LNCAP (cell line): ENCODE data around the gene ADAT2.

ENCODE experiments used
- TF ChIP-seq, protein P1 (sequence below): fragments of 450-650 bp; IDR thresholded peaks from 2 replicates; pipeline ENCODE4 v1.5.1; 2017; ENCODE audit warnings: mild to moderate bottlenecking

Gene ADAT2

DNA sequence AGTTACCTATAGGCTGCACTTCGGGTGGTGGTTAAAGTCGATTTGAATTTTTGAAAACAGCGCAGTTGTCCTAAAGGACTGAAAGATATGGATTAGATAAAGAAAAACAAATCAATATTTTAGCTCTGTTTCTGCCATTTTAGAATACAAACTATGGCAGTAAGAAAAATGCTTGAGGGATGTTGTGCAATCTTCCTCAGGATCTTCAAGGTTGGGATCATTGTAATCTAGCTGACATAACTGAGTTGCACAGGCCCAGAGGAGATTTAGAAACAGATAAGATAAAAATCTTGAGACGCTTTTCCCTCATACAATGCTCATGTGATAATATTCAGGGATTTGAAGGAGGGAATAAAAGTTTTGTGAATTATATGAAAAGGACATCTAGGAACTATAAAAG is 1.0 kb upstream of the ADAT2 start:
- TF ChIP-seq, protein P1, sequence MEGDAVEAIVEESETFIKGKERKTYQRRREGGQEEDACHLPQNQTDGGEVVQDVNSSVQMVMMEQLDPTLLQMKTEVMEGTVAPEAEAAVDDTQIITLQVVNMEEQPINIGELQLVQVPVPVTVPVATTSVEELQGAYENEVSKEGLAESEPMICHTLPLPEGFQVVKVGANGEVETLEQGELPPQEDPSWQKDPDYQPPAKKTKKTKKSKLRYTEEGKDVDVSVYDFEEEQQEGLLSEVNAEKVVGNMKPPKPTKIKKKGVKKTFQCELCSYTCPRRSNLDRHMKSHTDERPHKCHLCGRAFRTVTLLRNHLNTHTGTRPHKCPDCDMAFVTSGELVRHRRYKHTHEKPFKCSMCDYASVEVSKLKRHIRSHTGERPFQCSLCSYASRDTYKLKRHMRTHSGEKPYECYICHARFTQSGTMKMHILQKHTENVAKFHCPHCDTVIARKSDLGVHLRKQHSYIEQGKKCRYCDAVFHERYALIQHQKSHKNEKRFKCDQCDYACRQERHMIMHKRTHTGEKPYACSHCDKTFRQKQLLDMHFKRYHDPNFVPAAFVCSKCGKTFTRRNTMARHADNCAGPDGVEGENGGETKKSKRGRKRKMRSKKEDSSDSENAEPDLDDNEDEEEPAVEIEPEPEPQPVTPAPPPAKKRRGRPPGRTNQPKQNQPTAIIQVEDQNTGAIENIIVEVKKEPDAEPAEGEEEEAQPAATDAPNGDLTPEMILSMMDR, result no peak

DNA sequence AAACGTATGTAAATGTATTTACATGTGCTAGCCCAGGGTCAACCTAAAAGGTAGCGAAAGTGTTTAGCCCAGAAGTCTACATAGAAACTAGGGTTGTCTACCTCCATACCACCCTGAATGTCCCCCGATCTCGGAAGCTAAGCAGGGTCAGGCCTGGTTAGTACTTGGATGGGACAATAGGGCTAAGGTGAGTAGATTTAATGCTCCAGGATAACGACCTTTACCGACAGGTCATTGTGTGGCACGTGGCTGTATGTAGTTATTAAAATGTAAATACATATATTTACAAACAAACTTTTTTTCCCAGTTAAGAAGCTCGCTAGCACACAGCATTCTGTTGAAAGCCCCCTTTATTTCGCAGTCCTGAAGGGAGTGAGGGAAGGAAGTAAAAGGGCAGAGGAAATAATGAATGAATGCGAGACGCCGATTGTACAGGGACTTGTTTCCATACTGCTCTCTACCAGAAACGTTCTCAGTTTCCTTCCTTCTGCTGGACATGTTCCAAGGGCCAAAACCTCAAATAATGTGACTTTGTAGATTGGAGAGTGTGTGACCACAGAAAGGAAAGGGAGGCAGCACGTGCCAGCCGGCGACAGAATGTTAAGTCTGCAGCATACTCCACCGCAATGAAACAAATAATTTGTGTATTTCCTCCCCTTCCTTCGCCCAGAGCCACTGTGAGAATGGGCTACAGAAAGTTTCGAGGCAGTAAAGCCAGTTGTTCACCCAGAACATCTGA is 612 bp downstream of the ADAT2 start:
- TF ChIP-seq, protein P1, result no peak

- TF ChIP-seq, protein P1, result no peak
These were observed 1.3 kb downstream of the ADAT2 start for GRCh38 chr6:143449082-143449713.

DNA sequence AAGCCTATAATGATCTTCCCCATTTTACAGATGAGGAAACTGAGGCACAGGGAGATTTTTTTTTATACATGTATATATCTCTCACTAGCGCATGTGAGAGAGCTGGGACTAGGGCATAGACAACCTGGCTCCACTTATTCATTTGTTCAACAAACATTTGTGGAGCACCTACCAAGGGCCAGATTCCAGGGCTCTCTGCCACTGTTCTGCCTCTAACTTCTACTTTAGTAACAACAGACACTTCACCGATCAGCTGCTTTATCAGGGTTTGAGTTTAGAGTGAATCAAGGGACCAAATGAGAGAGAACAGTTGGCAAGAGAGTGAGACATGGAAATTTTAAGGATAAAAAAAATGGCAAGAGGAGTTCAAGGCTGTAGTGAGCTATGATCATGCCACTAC is 7.4 kb downstream of the ADAT2 start:
- TF ChIP-seq, protein P1, result no peak

DNA sequence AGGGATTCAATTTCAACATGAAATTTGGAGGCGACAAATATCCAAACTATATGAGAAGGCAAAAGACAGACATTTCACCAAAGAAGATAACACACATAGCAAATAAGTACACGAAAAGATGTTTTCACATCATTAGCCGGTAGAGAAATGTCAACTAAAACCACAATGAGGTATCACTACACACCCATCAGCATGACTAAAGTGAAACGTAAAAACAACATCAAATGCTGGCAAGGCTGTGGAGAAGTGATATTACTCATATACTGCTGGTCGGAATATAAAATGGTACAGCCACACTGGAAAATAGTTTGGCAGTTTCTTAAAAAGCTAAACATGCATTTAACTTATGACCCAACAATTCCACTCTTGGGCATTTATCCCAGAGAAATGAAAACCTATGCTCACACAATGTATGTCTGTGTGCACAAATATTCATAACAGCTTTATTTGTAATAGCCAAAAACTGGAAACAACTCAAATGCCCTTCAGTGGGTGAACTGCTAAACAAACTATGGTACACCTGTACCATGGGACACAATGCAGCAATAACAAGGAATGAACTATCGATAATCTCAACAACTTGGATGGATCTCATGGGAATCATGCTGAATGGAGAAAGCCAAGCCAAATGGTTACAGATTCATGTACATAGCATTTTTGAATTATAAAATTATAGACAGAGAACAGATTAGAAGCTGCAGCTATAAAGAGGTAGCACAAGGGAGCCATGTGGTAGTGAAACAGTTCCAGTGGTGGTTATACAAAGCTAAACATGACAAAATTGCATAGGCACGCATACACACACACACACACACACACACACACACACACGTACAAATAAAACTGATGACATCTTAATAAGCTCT is 8.6 kb downstream of the ADAT2 start:
- TF ChIP-seq, protein P1, result no peak

- TF ChIP-seq, protein P1, result no peak
These were observed 9.5 kb downstream of the ADAT2 start for GRCh38 chr6:143441010-143441409.

GRCh38 chr6:143432588-143432987 is 17.9 kb downstream of the ADAT2 start:
- TF ChIP-seq, protein P1, result no peak
